Esophagus squamous epithelium (tissue), 4 donors: ENCODE measurements around the gene SMYD3.

Experiments used
- POLR2A ChIP-seq, 4 donors: fragments of 450-650 bp; IDR thresholded peaks; one replicate each; pipeline ENCODE4 v1.6.1; 2017; ENCODE audit warnings: antibody characterized with exemption in 4 of 4, mild to moderate bottlenecking in 4 of 4, moderate library complexity in 3 of 4
- TF ChIP-seq, protein P1 (sequence below), 6 experiments: fragments of 450-650 bp in 4 of 6; fragments of 200-600 bp in 2 of 6; sonication (generic) in 2 of 6; IDR thresholded peaks; one replicate each; pipeline ENCODE4 v1.5.1; 2016 to 2019; ENCODE audit warnings: antibody characterized with exemption in 6 of 6, mild to moderate bottlenecking in 4 of 6, moderate library complexity in 4 of 6

DNA sequence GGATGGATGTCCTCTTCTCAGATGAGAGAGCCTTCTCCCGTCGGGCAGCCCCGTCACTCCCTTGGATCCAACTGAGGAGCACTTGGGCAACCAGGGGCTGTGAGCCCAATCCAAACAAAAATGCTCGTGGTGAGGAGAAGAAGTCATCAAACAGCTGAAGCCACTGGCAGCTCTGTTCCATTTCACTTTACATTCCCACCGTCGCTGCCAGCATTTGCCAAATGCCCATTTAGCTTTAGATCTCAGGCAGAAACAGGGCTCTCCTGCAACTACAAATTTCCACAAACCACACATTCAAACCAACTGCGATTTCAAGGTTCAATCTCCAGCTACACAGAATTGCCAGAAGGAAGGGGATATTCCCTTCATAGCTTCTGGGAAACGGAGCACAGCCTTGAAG is 634.6 kb downstream of the SMYD3 start:
- TF ChIP-seq, protein P1, sequence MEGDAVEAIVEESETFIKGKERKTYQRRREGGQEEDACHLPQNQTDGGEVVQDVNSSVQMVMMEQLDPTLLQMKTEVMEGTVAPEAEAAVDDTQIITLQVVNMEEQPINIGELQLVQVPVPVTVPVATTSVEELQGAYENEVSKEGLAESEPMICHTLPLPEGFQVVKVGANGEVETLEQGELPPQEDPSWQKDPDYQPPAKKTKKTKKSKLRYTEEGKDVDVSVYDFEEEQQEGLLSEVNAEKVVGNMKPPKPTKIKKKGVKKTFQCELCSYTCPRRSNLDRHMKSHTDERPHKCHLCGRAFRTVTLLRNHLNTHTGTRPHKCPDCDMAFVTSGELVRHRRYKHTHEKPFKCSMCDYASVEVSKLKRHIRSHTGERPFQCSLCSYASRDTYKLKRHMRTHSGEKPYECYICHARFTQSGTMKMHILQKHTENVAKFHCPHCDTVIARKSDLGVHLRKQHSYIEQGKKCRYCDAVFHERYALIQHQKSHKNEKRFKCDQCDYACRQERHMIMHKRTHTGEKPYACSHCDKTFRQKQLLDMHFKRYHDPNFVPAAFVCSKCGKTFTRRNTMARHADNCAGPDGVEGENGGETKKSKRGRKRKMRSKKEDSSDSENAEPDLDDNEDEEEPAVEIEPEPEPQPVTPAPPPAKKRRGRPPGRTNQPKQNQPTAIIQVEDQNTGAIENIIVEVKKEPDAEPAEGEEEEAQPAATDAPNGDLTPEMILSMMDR (IDR thresholded peaks at IDR 0.05): no peak
- TF ChIP-seq POLR2A (IDR thresholded peaks at IDR 0.05): no peak
